Peyer's patch (tissue), 4 donors: ENCODE measurements around the gene ANAPC16. TPM values are rescaled to one million over a fixed set of nuclear protein-coding genes. Genes with fewer than 3 reads are reported as not detected.

Experiments
- DNase-seq, 3 donors: peaks; one replicate each; pipeline ENCODE4 v3.0.0-alpha.2; 2017 to 2019
- H3K27ac ChIP-seq, 4 donors: fragments of 200-600 bp; sonication (generic); one replicate each; pipeline ENCODE4 v1.5.1; 2016 to 2019
- H3K27me3 ChIP-seq, 2 donors: fragments of 200-600 bp; sonication (generic); one replicate each; pipeline ENCODE4 v1.5.1; 2019
- H3K36me3 ChIP-seq, 3 donors: fragments of 200-600 bp; sonication (generic); one replicate each; pipeline ENCODE4 v1.5.1; 2016 to 2019
- H3K4me1 ChIP-seq, 4 donors: fragments of 200-600 bp; sonication (generic); one replicate each; pipeline ENCODE4 v1.5.1; 2016 to 2019
- H3K4me3 ChIP-seq, 4 donors: fragments of 200-600 bp; sonication (generic); 1 replicate in 3 of 4; 2 replicates in 1 of 4; pipeline ENCODE4 v1.5.1; 2016 to 2019; ENCODE audit warnings: mild to moderate bottlenecking in 1 of 4
- H3K9me3 ChIP-seq, 4 donors: fragments of 200-600 bp; sonication (generic); one replicate each; pipeline ENCODE4 v1.5.1; 2016 to 2019; ENCODE audit warnings: mild to moderate bottlenecking in 1 of 4
- CTCF ChIP-seq, 6 experiments: fragments of 450-650 bp in 4 of 6; fragments of 200-600 bp in 2 of 6; sonication (generic) in 1 of 6; IDR thresholded peaks; one replicate each; pipeline ENCODE4 v1.5.1; 2017 to 2019; ENCODE audit warnings: antibody characterized with exemption in 6 of 6, mild to moderate bottlenecking in 3 of 6, moderate library complexity in 1 of 6
- POLR2A ChIP-seq, 2 donors: fragments of 450-650 bp; IDR thresholded peaks; one replicate each; pipeline ENCODE4 v1.5.1; 2017; ENCODE audit warnings: antibody characterized with exemption in 2 of 2, mild to moderate bottlenecking in 2 of 2, moderate library complexity in 2 of 2
- total RNA-seq, 4 donors: library from RNA; depleted of rRNA; stranded (reverse); fragments of >200 nt; gene quantifications; one replicate each; pipeline ENCODE4 v1.1.0, GENCODE V29; 2016

The ANAPC16 gene
- total RNA-seq, 4 donors from 2014 or later: 55.0 to 73.4 (median 60.6) TPM

GRCh38 chr10:72218325-72218724 is 2.5 kb downstream of the ANAPC16 start:
- Histone ChIP-seq H3K4me1 (peaks cover 0 to 45% (median 20%) of the 10 kb centered on the region in 4 donors), H3K36me3 (peaks cover 0 to 20% (median 0%) of the 10 kb centered on the region in 3 donors), H3K4me3 (no peak overlapping the region), H3K27me3 (no peaks in the 10 kb centered on the region), H3K27ac (peak overlapping the region; percentile 28 to 98 (median 44)), H3K9me3 (no peaks in the 10 kb centered on the region)
- TF ChIP-seq CTCF (IDR thresholded peaks at IDR 0.05): no peak
- TF ChIP-seq POLR2A (IDR thresholded peaks at IDR 0.05): no peak
- no peak for DNase-seq

- H3K27ac ChIP-seq: peak overlapping the region; percentile 28 to 98 (median 44)
- no peaks in the 10 kb centered on the region for H3K27me3 ChIP-seq
- H3K4me3 ChIP-seq: peak overlapping the region in 1 of 4 donors; percentile 8
- DNase-seq: no peak
- H3K36me3 ChIP-seq: peaks cover 0 to 21% (median 0%) of the 10 kb centered on the region in 3 donors
- TF ChIP-seq CTCF (IDR thresholded peaks at IDR 0.05): no peak
- no peak for TF ChIP-seq POLR2A (IDR thresholded peaks at IDR 0.05)
- no peaks in the 10 kb centered on the region for H3K9me3 ChIP-seq
- H3K4me1 ChIP-seq: peaks cover 0 to 45% (median 22%) of the 10 kb centered on the region in 4 donors
Measured at GRCh38 chr10:72218726-72219125, 2.9 kb downstream of the ANAPC16 start.

- Histone ChIP-seq H3K27ac (peak overlapping the region; percentile 28 to 98 (median 44)), H3K4me1 (peaks cover 0 to 49% (median 26%) of the 10 kb centered on the region in 4 donors)
- peak in 1 of 3 donors; percentile 34 for DNase-seq
Measured at GRCh38 chr10:72219235-72219814, 3.5 kb downstream of the ANAPC16 start.

GRCh38 chr10:72220637-72221036 is 4.8 kb downstream of the ANAPC16 start:
- Histone ChIP-seq H3K36me3 (peaks cover 0 to 37% (median 0%) of the 10 kb centered on the region in 3 donors), H3K4me3 (no peak overlapping the region), H3K4me1 (peaks cover 0 to 40% (median 21%) of the 10 kb centered on the region in 4 donors), H3K27ac (peak overlapping the region in 1 of 4 donors; percentile 98), H3K9me3 (no peaks in the 10 kb centered on the region), H3K27me3 (no peaks in the 10 kb centered on the region)
- no peak for DNase-seq
- TF ChIP-seq POLR2A (IDR thresholded peaks at IDR 0.05) (no peak), CTCF (IDR thresholded peaks at IDR 0.05) (no peak)

More at GRCh38 chr10:72219235-72219814, 3.5 kb downstream of the ANAPC16 start:
- Histone ChIP-seq H3K27me3 (no peaks in the 10 kb centered on the region), H3K4me3 (no peak overlapping the region), H3K9me3 (no peaks in the 10 kb centered on the region), H3K36me3 (peaks cover 0 to 27% (median 0%) of the 10 kb centered on the region in 3 donors)
- no peak for TF ChIP-seq CTCF (IDR thresholded peaks at IDR 0.05)
- TF ChIP-seq POLR2A (IDR thresholded peaks at IDR 0.05): no peak

- no peak overlapping the region for H3K27ac ChIP-seq
- H3K27me3 ChIP-seq: no peaks in the 10 kb centered on the region
- no peak for DNase-seq
- peaks cover 0 to 40% (median 21%) of the 10 kb centered on the region in 4 donors for H3K4me1 ChIP-seq
- TF ChIP-seq POLR2A (IDR thresholded peaks at IDR 0.05) (no peak), CTCF (IDR thresholded peaks at IDR 0.05) (no peak)
- H3K4me3 ChIP-seq: no peak overlapping the region
- no peaks in the 10 kb centered on the region for H3K9me3 ChIP-seq
- peaks cover 0 to 37% (median 0%) of the 10 kb centered on the region in 3 donors for H3K36me3 ChIP-seq
Measured at GRCh38 chr10:72221278-72221677, 5.5 kb downstream of the ANAPC16 start.
